Measurements from ENCODE around the gene TFCP2. TPM values are rescaled to one million over a fixed set of nuclear protein-coding genes. Genes with fewer than 3 reads are reported as not detected.
"Not testable (repeated sequence)": the region's sequence is repeated elsewhere in the genome, so short reads cannot be mapped to it uniquely, and the experiment has no call there.

Gene TFCP2, protein sequence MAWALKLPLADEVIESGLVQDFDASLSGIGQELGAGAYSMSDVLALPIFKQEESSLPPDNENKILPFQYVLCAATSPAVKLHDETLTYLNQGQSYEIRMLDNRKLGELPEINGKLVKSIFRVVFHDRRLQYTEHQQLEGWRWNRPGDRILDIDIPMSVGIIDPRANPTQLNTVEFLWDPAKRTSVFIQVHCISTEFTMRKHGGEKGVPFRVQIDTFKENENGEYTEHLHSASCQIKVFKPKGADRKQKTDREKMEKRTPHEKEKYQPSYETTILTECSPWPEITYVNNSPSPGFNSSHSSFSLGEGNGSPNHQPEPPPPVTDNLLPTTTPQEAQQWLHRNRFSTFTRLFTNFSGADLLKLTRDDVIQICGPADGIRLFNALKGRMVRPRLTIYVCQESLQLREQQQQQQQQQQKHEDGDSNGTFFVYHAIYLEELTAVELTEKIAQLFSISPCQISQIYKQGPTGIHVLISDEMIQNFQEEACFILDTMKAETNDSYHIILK
- total RNA-seq = 10 to 100 TPM; 33.6 to 35.4 TPM

- DNase-seq (peak; percentile 89), ATAC-seq (ENCODE audit: low read depth) (peak; percentile 99)
- POLR2A ChIA-PET = interaction anchor here (1.2 to 1.3 kb wide), 3 partner anchors 45 to 89 kb away, joined by 5 to 7 read pairs (median 5); partner anchors contain the start of genes CSRNP2, DAZAP2 and POU6F1
- Mint-ChIP-seq H3K4me3 (peak within 1 kb of the TSS; percentile 74), H3K27ac (no peak within 1 kb of the TSS), H3K36me3 (peaks cover 11% of the 10 kb centered on the region), H3K9me3 (no peaks in the 10 kb centered on the region), H3K27me3 (no peaks in the 10 kb centered on the region), H3K4me1 (peaks cover 16% of the 10 kb centered on the region)
These were observed at the start of gene TFCP2 for GRCh38 chr12:51172515-51173431. Gene TFCP2 (minus strand): TSS chr12:51173135. CDS start chr12:51172422, 713 bp downstream.

GRCh38 chr12:51222461-51222860 is 49.5 kb upstream of the TFCP2 start:
- H3K36me3 Mint-ChIP-seq = no peaks in the 10 kb centered on the region
- ATAC-seq (ENCODE audit: low read depth) (no peak), DNase-seq (no peak)
- H3K4me1 Mint-ChIP-seq = peaks cover 8% of the 10 kb centered on the region
- POLR2A ChIA-PET = interaction anchor here (0.7 kb wide), 1 partner anchor 16 kb away, joined by 4 read pairs; the partner anchor contains the start of gene DAZAP2
- H3K27me3 Mint-ChIP-seq = no peaks in the 10 kb centered on the region
- H3K4me3 Mint-ChIP-seq = no peak overlapping the region
- no peak overlapping the region for H3K27ac Mint-ChIP-seq
- no peaks in the 10 kb centered on the region for H3K9me3 Mint-ChIP-seq

DNA sequence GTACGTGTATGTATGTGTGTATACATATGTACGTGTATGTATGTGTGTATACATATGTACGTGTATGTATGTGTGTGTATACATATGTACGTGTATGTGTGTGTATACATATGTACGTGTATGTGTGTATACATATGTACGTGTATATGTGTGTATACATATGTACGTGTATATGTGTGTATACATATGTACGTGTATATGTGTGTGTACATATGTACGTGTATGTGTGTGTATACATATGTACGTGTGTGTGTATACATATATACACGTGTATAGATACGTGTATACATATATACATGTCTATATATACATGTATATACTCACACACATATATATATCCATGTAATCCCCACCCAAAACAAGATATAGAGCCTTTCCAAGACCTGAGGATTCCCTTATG is 46.9 kb upstream of the TFCP2 start:
- ATAC-seq (ENCODE audit: low read depth); H3K4me1 Mint-ChIP-seq; H3K9me3 Mint-ChIP-seq; DNase-seq; H3K36me3 Mint-ChIP-seq; H3K27ac Mint-ChIP-seq; H3K4me3 Mint-ChIP-seq; H3K27me3 Mint-ChIP-seq; POLR2A ChIA-PET: not testable (repeated sequence)

DNA sequence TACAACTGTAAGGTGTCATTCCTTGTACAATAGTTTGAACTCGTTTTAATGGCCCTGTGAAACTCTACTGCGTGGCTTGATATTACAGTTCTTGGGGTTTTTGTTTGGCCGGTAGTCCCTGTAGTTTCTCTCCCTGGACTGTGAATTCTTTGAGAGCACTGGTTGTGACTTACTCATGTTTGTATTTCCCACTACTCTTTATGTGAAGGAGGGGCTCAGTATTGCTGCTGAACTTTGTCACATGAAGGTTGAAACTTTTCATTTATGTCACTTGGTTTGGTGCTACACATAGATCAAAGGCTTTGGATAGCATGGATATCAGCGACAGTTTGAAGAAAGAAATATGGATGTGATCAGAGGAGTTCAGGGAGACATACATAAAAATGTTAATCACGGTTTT is 46.4 kb upstream of the TFCP2 start:
- H3K36me3 Mint-ChIP-seq = peaks cover 1% of the 10 kb centered on the region
- no peaks in the 10 kb centered on the region for H3K27me3 Mint-ChIP-seq
- no peaks in the 10 kb centered on the region for H3K9me3 Mint-ChIP-seq
- no peak for DNase-seq
- no peak for ATAC-seq (ENCODE audit: low read depth)
- POLR2A ChIA-PET = interaction anchor here (0.6 to 3.7 kb wide), 3 partner anchors 20 to 118 kb away, joined by 3 to 46 read pairs (median 5); partner anchors contain the start of gene DAZAP2
- H3K4me1 Mint-ChIP-seq = peaks cover 8% of the 10 kb centered on the region
- H3K4me3 Mint-ChIP-seq = peak overlapping the region; percentile 46
- H3K27ac Mint-ChIP-seq = peak overlapping the region; percentile 26

DNA sequence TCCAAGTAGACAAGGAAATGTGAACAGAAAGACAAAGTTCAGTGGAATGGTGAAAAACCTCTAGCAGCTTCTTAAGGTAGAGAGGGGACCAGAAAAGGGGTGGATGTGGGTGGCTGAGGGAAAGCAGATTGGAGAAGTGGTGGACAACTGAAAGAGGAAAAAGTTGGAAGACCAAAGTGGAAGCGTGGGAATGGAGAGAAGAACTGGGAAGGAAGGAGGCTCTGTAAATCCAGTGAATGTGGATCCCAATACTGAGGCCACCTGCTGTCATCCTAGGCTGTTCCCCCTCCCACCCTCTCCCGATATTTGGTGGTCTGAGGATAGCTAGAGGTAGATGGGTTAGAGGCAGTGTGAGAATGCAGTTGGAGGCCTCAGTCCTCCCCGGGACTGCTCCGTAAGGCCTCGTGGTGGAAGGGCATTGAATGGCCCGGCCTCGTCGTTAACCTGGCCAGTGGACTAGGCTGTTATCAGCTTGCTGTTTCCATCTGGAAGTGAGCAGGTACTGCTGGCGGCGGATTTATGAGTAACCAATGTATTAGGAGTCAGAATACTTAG is 45.7 kb upstream of the TFCP2 start:
- DNase-seq = no peak

DNA sequence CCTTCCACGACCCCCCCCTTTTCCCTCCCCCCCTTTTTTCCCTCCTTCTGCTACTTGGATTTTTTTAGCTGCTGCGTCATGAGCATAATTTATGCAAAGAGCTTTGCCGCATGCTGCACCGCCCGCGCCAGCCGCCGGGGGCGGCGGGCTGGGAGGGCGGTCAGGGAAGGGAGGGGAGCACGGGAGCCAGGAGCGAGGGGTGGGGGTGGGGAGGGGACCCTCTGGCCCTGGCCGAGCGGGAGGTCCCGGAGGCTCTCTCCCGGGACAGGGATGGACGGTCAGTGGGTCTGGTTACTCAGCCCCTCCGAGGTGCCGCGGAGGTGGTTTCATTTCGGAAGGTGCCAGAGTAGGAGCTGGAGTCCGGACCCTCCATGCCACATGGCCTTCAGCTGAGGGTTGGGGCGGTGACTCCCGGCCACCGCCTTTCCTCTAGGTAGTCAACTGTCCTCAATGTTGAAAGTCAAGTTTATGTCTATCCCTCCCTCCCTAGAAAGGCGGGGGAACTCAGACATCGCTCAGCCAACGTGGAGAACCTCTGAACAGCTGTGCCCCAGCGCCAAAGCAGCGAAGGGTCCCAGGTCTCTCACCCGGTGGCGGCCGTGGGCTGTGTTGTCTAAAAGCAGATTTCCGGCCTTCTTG is 45.2 kb upstream of the TFCP2 start, which contains the start of gene POU6F1:
Gene POU6F1, minus strand, starts transcription at position 95 of the 639 bp plus-strand sequence. CDS start 11,226 bp downstream, outside the sequence.
- Mint-ChIP-seq H3K9me3 (no peaks in the 10 kb centered on the region), H3K4me1 (peaks cover 8% of the 10 kb centered on the region), H3K27me3 (no peaks in the 10 kb centered on the region), H3K36me3 (peaks cover 2% of the 10 kb centered on the region), H3K4me3 (peak within 1 kb of the TSS; percentile 71), H3K27ac (peak within 1 kb of the TSS; percentile 67)
- peak; percentile 78 for DNase-seq
- ATAC-seq (ENCODE audit: low read depth) = peak; percentile 80
- POLR2A ChIA-PET = interaction anchor here (0.6 to 3.7 kb wide), 10 partner anchors 14 to 700 kb away, joined by 3 to 46 read pairs (median 5); partner anchors contain the start of genes CSRNP2, DAZAP2 and LETMD1

More for the DNA sequence above, 45.7 kb upstream of the TFCP2 start:
- peaks cover 8% of the 10 kb centered on the region for H3K4me1 Mint-ChIP-seq
- H3K4me3 Mint-ChIP-seq = peak overlapping the region; percentile 71
- H3K9me3 Mint-ChIP-seq = no peaks in the 10 kb centered on the region
- H3K27me3 Mint-ChIP-seq = no peaks in the 10 kb centered on the region
- POLR2A ChIA-PET = interaction anchor here (0.6 to 3.7 kb wide), 10 partner anchors 13 to 170 kb away, joined by 3 to 46 read pairs (median 5); partner anchors contain the start of genes CSRNP2, DAZAP2 and LETMD1
- ATAC-seq (ENCODE audit: low read depth) = no peak
- peak overlapping the region; percentile 67 for H3K27ac Mint-ChIP-seq
- peaks cover 2% of the 10 kb centered on the region for H3K36me3 Mint-ChIP-seq

DNA sequence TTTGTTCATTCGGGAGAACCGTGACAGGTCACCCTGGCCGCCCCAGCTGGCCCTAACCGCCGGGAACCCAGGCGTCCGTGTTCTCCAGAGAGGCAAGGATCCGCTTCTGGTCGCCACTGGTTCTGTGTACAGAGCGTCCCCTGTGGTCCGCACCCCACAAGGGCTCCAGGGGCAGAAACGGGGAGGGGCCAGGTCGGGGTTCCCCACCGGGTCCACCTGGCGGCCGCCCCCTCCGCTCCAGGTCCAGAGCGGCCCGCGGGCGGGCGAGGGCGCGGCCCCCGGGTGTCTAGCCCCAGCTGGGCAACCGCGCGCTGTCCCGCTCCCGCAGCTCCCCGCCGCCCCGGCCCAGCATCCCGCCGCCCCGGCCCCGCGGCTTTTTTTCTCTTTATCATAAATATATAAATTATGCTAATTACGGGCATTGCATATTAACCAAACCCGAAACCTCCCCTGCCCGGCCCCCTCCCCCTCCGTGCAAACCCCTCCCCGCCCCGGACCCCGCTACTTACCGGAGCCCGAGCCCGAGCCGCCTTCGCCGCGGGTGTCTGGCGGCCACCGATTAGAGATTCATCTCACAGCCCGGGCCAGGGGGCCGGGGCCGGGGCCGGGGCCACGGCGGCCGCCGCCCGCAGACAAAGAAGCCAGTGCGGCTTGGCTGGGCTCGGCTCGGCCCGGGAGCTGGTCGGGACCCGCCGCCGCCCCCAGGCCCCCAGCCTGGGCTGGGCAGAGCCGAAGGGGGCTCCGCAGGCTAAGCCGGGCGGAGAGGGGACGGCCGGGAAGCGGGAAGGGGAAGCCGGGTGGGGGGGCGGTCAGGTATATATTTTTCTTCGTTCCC is 44.4 kb upstream of the TFCP2 start:
- Mint-ChIP-seq H3K4me1 (peaks cover 8% of the 10 kb centered on the region), H3K27me3 (no peaks in the 10 kb centered on the region), H3K36me3 (peaks cover 2% of the 10 kb centered on the region), H3K9me3 (no peaks in the 10 kb centered on the region), H3K4me3 (peak overlapping the region; percentile 71), H3K27ac (peak overlapping the region; percentile 67)
- POLR2A ChIA-PET = interaction anchor here (0.6 to 3.7 kb wide), 9 partner anchors 22 to 699 kb away, joined by 3 to 46 read pairs (median 5); partner anchors contain the start of genes CSRNP2, DAZAP2 and LETMD1
- DNase-seq (peak; percentile 63), ATAC-seq (ENCODE audit: low read depth) (peak; percentile 46)

GRCh38 chr12:51216642-51217041 is 43.7 kb upstream of the TFCP2 start:
- DNase-seq (no peak), ATAC-seq (ENCODE audit: low read depth) (no peak)
- peak overlapping the region; percentile 35 for H3K4me3 Mint-ChIP-seq
- POLR2A ChIA-PET = interaction anchor here (0.8 to 3.7 kb wide), 3 partner anchors 23 to 45 kb away, joined by 3 to 46 read pairs (median 5); partner anchors contain the start of gene DAZAP2
- H3K4me1 Mint-ChIP-seq = peaks cover 8% of the 10 kb centered on the region
- H3K27ac Mint-ChIP-seq = no peak overlapping the region
- H3K36me3 Mint-ChIP-seq = peaks cover 2% of the 10 kb centered on the region
- H3K9me3 Mint-ChIP-seq = no peaks in the 10 kb centered on the region
- no peaks in the 10 kb centered on the region for H3K27me3 Mint-ChIP-seq

- POLR2A ChIA-PET = no interaction called here
- Mint-ChIP-seq H3K36me3 (peaks cover 2% of the 10 kb centered on the region), H3K4me1 (peaks cover 8% of the 10 kb centered on the region), H3K4me3 (no peak overlapping the region), H3K27me3 (no peaks in the 10 kb centered on the region), H3K9me3 (no peaks in the 10 kb centered on the region), H3K27ac (no peak overlapping the region)
- no peak for ATAC-seq (ENCODE audit: low read depth)
- DNase-seq = no peak
These were observed 42.0 kb upstream of the TFCP2 start for GRCh38 chr12:51214895-51215294.

DNA sequence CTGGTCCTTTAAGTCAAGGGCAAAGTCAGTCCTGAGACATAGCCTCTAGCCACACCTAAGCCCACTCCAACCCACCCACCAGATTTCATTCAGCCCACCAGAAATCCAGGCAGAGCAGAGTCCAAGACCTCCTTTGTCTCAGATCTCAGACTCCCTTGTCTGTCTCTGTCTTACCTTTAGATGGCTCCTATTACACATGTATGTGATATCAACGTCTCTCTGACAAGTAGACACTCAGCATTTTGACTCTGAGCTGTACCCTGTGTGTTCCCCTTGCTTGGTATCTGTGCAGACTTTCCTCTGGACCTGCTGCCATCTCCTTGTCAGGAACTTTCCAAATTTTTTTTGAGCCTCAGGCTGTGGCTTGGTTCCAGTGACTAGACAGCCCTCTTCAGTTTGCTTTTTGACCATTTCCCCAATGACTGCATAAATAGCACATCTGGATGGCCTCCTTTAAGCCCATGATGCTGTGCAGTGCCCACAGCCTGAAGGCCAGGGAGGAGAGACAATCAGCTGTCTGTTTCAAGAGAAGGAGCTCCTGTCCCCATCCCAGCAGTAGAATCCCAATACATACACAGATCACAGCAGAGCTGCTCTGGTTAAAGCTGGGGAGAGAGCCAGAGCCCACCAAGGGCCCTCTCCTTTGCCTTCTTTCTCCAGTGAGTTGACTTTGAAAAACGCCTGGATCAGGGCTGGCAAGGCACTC is 37.9 kb upstream of the TFCP2 start:
- Mint-ChIP-seq H3K36me3 (peaks cover 2% of the 10 kb centered on the region), H3K4me3 (no peak overlapping the region), H3K4me1 (no peaks in the 10 kb centered on the region), H3K9me3 (no peaks in the 10 kb centered on the region), H3K27ac (no peak overlapping the region), H3K27me3 (no peaks in the 10 kb centered on the region)
- DNase-seq = no peak
- POLR2A ChIA-PET = no interaction called here
- ATAC-seq (ENCODE audit: low read depth) = no peak

DNA sequence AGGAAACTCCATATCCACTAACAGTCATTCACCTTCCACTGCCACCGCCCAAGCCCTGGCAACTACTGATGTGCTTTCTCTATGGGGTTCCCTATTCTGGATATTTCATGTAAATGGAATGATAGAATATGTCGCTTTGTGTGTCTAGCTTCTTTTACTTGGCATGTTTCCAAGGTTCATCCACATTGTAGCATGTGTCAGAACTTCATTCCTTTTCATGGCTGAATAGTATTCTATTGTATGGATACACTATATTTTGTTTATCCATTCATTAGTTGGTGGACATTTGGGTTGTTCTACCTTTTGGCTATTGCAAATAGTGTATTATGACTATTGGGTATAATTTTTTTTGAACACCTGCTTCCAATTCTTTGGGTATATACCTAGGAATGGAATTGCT is 36.3 kb upstream of the TFCP2 start:
- Mint-ChIP-seq H3K27me3 (no peaks in the 10 kb centered on the region), H3K4me1 (no peaks in the 10 kb centered on the region), H3K4me3 (no peak overlapping the region), H3K9me3 (no peaks in the 10 kb centered on the region), H3K36me3 (peaks cover under 1% of the 10 kb centered on the region), H3K27ac (no peak overlapping the region)
- no peak for DNase-seq
- POLR2A ChIA-PET = no interaction called here
- no peak for ATAC-seq (ENCODE audit: low read depth)
